ENCODE measurements around the gene IKBKG.

GRCh38 chrX:154509455-154509854, 38.0 kb upstream of the IKBKG start:
- TF ChIP-seq EZH2 (IDR thresholded peaks at IDR 0.05) (no peak), POLR2AphosphoS5 (IDR thresholded peaks at IDR 0.05; ENCODE audit: borderline replicate concordance, low read depth, low read length) (no peak), FOXP2 (optimal IDR thresholded peaks at IDR 0.05; ENCODE audit: control extremely low read depth, extremely low read length, insufficient read depth) (no peak)
